HG03139 (cell line): Measurements from ENCODE around the gene ANGPT4.

Source experiments
- ATAC-seq: cut with Tn5 transposase; IDR thresholded peaks from one replicate; pipeline ENCODE4 v1.9.1; 2021; ENCODE audit not compliant: unreplicated experiment

Gene ANGPT4

DNA sequence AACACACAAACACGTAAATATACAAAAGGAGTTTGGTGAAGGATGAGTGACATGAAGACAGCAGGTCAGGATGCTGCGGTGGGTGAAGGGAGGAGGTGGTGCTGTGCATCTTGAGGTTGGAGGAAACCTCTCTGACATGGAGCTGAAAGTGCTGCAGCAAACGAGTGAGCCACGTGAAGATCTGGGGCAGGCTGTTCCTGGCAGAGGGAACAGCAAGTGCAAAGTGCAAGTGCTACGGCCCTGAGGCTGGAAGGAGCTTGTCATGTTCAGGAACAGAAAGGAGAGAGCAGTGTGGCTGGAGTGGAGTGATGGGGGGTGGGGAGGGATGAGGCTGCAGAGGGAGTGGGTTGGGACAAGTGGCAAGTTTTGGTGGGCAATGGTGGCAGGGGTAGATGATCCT lies 24.8 kb upstream of the ANGPT4 start:
- no peak for ATAC-seq

DNA sequence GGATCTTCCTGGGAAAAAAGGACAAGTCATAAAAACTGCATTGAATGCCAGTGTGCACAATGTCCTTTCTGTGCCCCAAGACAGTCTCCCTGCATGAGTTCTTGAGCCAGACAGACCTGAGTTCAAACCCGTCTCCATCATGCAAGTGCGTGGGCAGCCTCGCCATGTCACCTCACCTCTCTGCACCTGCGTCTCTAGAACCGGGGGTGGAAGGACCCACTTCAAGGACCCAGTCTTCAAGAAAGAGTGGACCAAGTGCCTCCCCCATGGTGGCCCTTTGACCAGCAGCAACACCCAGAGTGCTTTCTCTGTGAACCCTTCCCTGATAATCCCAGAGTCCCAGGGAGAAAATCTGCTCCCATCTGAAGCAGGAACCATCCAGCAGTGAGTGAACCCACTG lies 23.5 kb upstream of the ANGPT4 start:
- no peak for ATAC-seq

GRCh38 chr20:934186-934840 lies 18.2 kb upstream of the ANGPT4 start:
- ATAC-seq: no peak

GRCh38 chr20:933029-933428 lies 16.9 kb upstream of the ANGPT4 start:
- no peak for ATAC-seq

DNA sequence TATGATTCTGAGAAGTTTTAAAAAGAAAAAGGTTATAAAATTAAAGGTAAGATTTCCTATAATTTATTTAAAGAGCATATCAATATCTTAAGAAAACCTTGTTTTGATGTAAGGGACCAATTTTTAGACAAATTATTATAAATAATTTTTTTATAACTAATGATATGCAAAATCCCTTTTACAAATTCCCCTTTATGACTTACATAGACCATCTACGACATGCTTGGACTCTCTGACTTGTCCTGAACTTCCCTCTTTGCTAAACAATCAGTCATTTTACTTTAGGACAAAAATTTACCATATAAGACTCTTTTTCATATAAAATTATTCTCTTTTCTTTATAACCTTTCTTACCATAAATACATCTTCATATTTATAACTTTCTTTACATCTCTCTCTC lies 15.3 kb upstream of the ANGPT4 start:
- ATAC-seq: no peak

DNA sequence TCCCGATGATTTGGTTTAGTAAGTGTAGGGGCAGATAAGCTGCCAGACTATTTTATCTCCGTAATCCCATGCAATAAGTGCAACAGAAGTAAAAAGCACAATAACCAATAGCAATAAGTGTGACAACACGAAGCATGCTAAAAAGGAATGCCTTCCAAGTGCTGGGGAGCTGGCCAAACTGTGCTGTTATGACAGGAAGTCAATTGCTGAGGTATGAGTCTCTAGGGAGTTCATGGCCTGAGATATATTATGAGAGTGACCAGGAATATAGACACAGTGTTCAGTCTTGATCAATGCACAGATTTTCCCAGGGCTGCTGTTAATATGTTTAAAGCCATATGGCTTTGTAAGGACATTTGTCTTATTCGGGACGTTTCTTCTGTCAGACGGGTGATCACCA lies 10.5 kb upstream of the ANGPT4 start:
- no peak for ATAC-seq

- ATAC-seq: no peak
Observed at GRCh38 chr20:925516-925915, 9.4 kb upstream of the ANGPT4 start.

GRCh38 chr20:924639-925038 lies 8.5 kb upstream of the ANGPT4 start:
- no peak for ATAC-seq

DNA sequence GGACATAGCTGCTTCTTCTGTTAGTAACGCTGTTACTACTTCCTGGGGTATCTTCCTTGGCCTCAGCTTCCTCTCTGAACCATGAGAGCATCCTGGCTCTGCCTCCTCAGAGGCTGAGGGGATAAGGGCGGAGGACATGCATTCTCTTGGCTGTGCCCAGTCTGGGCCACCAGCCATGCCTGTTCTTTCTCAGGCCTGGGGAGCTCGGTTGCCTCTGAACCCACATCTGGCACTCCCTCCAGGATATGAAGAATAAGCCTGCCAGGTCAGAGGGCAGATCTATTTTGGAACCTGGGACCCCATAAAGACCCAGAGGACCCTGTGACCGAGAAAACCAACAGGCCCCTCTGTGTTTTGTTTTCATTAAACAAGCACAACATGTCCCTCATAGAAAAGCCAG lies 6.6 kb upstream of the ANGPT4 start:
- ATAC-seq: no peak

- ATAC-seq: no peak
Observed at GRCh38 chr20:921068-921467, 4.9 kb upstream of the ANGPT4 start.

GRCh38 chr20:920311-920710 lies 4.2 kb upstream of the ANGPT4 start:
- no peak for ATAC-seq

DNA sequence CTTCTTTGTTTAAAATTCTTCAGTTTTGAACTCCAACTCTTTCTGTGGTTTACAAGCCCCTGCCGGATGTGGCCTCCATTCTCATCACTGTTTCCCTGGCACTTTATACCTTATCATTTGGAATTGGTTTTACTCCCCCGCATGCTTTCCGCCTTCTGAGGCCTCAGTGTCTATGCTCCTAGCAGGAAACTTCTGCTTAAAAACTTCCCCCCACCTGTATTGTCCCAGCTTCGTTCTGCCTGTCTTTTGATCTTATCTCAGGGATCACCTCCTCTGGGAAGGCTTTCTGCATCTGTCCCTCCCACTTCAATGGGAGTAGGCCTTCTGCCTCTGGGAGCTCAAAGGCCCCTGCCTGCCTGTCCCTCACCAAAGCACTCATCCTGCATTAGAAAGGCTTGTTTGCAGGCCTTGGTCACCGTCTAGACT lies 3.4 kb upstream of the ANGPT4 start:
- ATAC-seq: no peak

- ATAC-seq: no peak
Observed at GRCh38 chr20:917416-917815, 1.3 kb upstream of the ANGPT4 start.

GRCh38 chr20:916825-917224 lies 691 bp upstream of the ANGPT4 start:
- no peak for ATAC-seq

- ATAC-seq: no peak
Observed at GRCh38 chr20:914727-915498, 1.2 kb downstream of the ANGPT4 start.

GRCh38 chr20:913306-913849 lies 2.8 kb downstream of the ANGPT4 start:
- no peak for ATAC-seq

GRCh38 chr20:911882-912600 lies 4.1 kb downstream of the ANGPT4 start:
- no peak for ATAC-seq

DNA sequence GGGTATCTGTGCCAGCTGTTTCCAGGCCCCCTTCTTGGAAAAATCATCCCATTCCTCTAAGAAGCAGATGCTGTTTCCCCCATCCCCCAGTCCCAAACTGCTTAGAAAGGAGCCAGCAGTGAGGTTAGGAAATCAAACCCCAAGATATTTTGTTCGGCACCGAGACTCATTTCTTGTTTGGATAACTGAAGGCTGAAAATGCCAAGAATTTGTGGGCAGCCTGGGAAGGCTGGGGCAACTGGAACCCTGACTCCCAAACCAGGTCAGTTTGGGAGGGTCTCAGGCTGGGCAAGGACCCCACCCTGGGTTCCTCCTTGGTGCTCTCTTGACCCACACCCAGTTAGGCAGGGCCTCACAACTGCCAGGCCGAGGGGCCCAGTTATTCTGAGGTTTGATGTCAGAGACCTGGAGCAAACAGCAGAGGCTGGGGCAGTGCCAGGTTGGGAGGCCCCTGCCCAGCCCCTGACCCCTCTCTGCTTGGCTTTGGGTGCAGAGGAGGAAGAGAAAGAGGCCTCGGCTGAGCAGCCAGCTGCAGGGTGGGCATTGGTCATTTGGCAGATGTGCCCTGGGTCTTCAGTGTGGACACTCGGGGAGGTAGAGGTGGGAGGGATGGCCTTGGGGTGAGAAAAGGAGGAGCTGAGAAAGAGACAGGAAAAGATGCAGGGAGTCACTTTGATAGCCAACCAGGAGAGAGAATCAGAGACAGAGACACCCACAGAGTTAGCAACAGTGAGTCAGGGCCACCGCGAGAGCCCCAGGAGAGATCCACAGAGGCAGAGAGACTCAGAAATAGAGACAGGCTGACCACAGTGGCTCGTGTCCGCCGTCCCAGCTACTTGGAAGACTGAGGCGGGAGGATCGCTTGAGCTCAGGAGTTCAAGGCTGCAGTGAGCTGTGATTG lies 5.0 kb downstream of the ANGPT4 start:
- ATAC-seq: no peak

DNA sequence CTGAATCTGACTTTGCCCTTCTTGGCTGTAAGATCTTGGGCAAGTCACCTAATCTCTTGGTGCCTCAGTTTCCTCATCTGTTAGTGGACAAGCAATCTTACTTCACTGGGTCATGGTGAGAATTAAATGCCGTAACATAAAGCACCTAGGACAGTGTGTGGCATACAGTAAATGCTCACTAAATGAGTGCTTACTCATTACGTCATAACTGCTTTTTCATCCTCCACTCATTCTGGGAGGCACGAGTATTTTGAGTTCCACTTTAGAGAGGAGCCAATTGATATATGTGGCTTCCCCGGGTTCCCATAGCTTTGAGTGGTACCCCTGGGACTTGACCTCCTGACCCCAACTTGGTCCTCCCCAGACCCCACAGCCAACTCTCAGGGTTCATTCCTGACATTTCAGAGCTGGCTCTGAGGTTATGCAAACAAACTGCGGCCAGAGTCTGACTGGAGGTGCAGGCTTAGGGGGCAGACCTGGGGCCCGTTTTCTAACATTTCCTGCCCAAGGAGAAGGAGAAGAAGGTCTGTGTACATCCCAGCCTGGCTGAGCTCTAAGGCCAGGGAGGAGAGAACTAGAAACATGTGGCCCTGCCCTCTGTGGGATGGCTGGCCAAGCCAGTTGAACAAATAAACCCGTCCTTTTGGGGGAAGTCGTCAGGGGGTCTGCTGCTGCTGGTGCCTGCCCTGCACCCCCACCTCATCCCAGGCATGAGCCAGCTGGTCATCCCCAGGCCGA lies 5.8 kb downstream of the ANGPT4 start:
- no peak for ATAC-seq

DNA sequence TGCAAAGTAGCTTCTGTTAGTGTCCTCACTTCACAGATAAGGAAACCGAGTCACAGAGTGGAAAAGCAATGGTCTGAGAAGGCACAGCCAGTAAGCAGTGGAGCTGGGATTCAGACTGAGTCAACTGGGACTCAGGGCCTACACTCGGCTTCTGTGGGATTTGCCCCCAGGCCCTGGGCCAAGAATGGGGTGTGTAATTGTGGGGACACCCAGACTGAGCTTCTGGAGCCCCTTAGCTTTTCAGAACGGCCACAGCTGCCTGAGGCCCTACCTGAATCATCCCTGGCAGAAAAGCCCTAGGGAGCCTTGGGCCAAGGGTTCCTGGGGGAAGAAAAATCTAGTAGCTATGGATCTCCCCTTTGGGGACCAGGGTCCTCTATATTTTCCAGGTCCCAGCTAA lies 6.5 kb downstream of the ANGPT4 start:
- ATAC-seq: no peak
